Transverse colon (tissue), 4 donors: ENCODE results near the gene CYB561D2. TPM values are rescaled to one million over a fixed set of nuclear protein-coding genes. Genes with fewer than 3 reads are reported as not detected.

Experiments
- DNase-seq: peaks from one replicate; pipeline ENCODE4 v3.0.0-alpha.2; 2019
- H3K27ac ChIP-seq, 4 donors: fragments of 200-600 bp; sonication (generic); 2 replicates each; pipeline ENCODE4 v1.5.1; 2016 to 2018; ENCODE audit warnings: inconsistent platforms in 4 of 4
- H3K27me3 ChIP-seq: fragments of 200-600 bp; sonication (generic); 2 replicates; pipeline ENCODE4 v1.5.1; 2017; ENCODE audit warnings: inconsistent platforms
- H3K36me3 ChIP-seq, 4 donors: fragments of 200-600 bp; sonication (generic); 2 replicates each; pipeline ENCODE4 v1.5.1; 2017 to 2019; ENCODE audit warnings: inconsistent platforms in 4 of 4
- H3K4me1 ChIP-seq, 4 donors: fragments of 200-600 bp; sonication (generic); 2 replicates each; pipeline ENCODE4 v1.5.1; 2017 to 2020; ENCODE audit warnings: inconsistent platforms in 4 of 4
- H3K4me3 ChIP-seq, 4 donors: fragments of 200-600 bp; sonication (generic); 1 replicate in 1 of 4; 2 replicates in 3 of 4; pipeline versions ENCODE4 v1.5.1 to v1.6.1; 2017 to 2019; ENCODE audit warnings: inconsistent platforms in 4 of 4
- H3K9me3 ChIP-seq, 2 donors: fragments of 200-600 bp; sonication (generic); 2 replicates each; pipeline ENCODE4 v1.5.1; 2017 to 2019; ENCODE audit warnings: inconsistent platforms in 2 of 2
- CTCF ChIP-seq, 5 experiments: fragments of 200-600 bp in 3 of 5; fragments of 450-650 bp in 2 of 5; sonication (generic) in 3 of 5; IDR thresholded peaks; 1 replicate in 2 of 5; 2 replicates in 3 of 5; pipeline ENCODE4 v1.5.1; 2016 to 2017; ENCODE audit warnings: antibody characterized with exemption in 5 of 5, inconsistent platforms in 3 of 5, mild to moderate bottlenecking in 2 of 5, moderate library complexity in 1 of 5
- EP300 ChIP-seq: sonication (generic); formaldehyde crosslinking; IDR thresholded peaks from one replicate; pipeline ENCODE4 v1.6.1; 2017; ENCODE audit warnings: antibody characterized with exemption, low read depth
- POLR2A ChIP-seq: fragments of 450-650 bp; IDR thresholded peaks from one replicate; pipeline ENCODE4 v1.6.1; 2016; ENCODE audit warnings: antibody characterized with exemption, mild to moderate bottlenecking, moderate library complexity
- POLR2AphosphoS5 ChIP-seq, 3 donors: sonication (generic); formaldehyde crosslinking; IDR thresholded peaks; one replicate each; pipeline ENCODE4 v1.6.1; 2016; ENCODE audit warnings: antibody characterized with exemption in 3 of 3
- WGBS, 2 donors: methylation state at CpG; one replicate each; pipeline ENCODE4 v1.1.5; 2018; ENCODE audit warnings: low coverage in 1 of 2; 5-methylcytosine and 5-hydroxymethylcytosine counted together
- in situ Hi-C, 4 donors: fragments of 200-750 bp; cut with MboI; loops; one replicate each; pipeline versions ENCODE4 v1.15.0 to v1.15.1; 2017; ENCODE audit warnings: low sequenced_read_pairs in 3 of 4, low pct_ligation_motif_present in 1 of 4, low pct_unique_long_range_greater_than_20kb in 1 of 4
- intact Hi-C: fragments of 100-400 bp; cut with DNase I; formaldehyde crosslinking; loops from one replicate; pipeline ENCODE4 v1.15.1; 2023; ENCODE audit warnings: low total_unique reads
- total RNA-seq, 4 donors: library from RNA; depleted of rRNA; stranded (reverse); fragments of >200 nt; gene quantifications; one replicate each; pipeline ENCODE4 v1.1.0, GENCODE V29; 2016

Gene CYB561D2
- total RNA-seq, 4 donors from 2014 or later, result 23.7 to 53.9 (median 35.6) TPM

DNA sequence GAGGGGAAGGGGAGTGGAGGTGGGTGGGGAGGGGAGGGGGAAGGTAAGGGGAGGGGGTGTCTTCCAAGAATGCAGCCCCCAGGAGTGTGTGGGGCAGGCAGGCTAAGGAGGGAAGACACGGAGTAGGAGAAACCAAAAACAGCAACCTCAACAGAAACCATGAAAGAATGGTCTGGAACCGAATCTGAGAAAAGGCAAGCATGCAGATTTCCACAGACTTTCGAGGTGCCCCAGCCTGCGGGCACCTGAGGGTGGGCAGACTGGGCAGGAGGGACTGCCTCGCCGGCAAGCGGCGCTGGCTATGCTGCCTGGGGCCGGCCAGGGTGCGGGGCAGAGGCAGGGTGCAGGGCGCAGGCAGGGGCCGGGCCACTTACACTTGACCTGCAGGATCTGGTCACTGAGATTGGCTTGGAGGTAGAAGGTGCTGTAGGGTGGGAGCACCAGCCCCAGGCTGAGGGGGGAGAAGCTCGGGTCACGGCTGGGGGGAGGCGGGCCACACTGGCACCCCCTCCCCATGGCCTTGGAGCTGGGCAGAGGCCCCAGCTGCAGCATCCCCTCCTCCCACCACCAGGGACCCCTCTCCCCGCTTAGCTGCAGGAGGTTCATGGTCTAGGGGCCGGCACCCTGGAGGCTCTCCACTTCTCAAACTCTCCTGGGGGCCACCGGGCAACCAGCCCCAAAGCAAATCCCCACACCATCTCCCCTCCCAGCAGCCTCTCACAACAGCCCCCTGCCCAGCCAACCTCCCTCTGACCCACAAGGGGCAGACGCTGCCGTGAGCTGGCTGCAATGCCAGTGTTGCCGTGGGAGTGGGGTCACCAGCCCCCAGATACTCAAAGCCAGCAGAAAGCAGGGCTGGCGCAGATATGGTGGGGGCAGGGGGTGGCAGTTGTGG lies 23.9 kb downstream of the CYB561D2 start:
- Histone ChIP-seq H3K27me3 (peaks cover 4% of the 10 kb centered on the region), H3K27ac (no peak overlapping the region), H3K9me3 (no peaks in the 10 kb centered on the region), H3K4me1 (peaks cover 0 to 9% (median 0%) of the 10 kb centered on the region in 4 donors), H3K4me3 (no peak overlapping the region), H3K36me3 (no peaks in the 10 kb centered on the region)
- in situ Hi-C loops, result loop anchor here in 1 of 4 donors (25.0 kb wide), 1 partner anchor 188 kb away; the partner anchor contains the start of genes C3orf18 and HEMK1
- DNase-seq, result no peak
- TF ChIP-seq CTCF (IDR thresholded peaks at IDR 0.05) (no peak), EP300 (no peak), POLR2A (no peak), POLR2AphosphoS5 (IDR thresholded peaks at IDR 0.05) (no peak)
- intact Hi-C loops, result loop anchor here (10.0 kb wide), 1 partner anchor 170 kb away; no protein-coding TSS in a partner anchor
- WGBS, 2 donors, result 73 to 75% methylated on average over 2 to 20 of the region's 22 CpGs

GRCh38 chr3:50375258-50375931 lies 24.7 kb downstream of the CYB561D2 start:
- peaks cover 0 to 9% (median 0%) of the 10 kb centered on the region in 4 donors for H3K4me1 ChIP-seq
- no peak for TF ChIP-seq POLR2A
- no peak for TF ChIP-seq CTCF (IDR thresholded peaks at IDR 0.05)
- no peak for TF ChIP-seq EP300
- no peak for TF ChIP-seq POLR2AphosphoS5 (IDR thresholded peaks at IDR 0.05)
- H3K4me3 ChIP-seq, result no peak overlapping the region
- in situ Hi-C loops, result no loop called here
- DNase-seq, result no peak
- intact Hi-C loops, result loop anchor here (10.0 kb wide), 1 partner anchor 169 kb away; no protein-coding TSS in a partner anchor
- no peaks in the 10 kb centered on the region for H3K36me3 ChIP-seq
- H3K27ac ChIP-seq, result no peak overlapping the region
- WGBS, 2 donors, result 71% methylated on average over 7 of the region's 7 CpGs; no CpG with 5 or more reads in 1 of the 2 donors
- H3K9me3 ChIP-seq, result no peaks in the 10 kb centered on the region
- peaks cover 4% of the 10 kb centered on the region for H3K27me3 ChIP-seq

DNA sequence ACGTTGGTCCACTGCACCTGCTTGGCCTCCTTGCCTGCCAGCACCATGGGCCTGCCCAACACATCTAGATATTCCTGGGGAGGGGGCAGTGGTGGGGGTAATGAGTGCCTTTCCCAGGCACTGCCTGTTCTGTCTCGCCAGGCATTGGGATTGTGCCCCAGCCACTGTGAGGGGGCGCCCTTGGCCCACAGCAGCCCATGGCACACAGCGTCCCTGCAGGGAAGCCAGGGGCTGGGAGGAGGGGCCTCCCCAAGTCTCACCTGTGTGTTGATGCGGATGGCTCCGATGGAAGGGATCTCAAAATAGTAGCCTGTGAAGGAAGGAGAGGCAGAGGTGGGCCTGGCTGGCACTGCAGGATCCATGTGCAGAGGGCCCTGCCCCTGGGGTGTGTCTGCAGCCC lies 27.4 kb downstream of the CYB561D2 start:
- no peak for DNase-seq
- Histone ChIP-seq H3K27me3 (no peaks in the 10 kb centered on the region), H3K4me3 (no peak overlapping the region), H3K4me1 (no peaks in the 10 kb centered on the region), H3K27ac (no peak overlapping the region), H3K9me3 (no peaks in the 10 kb centered on the region), H3K36me3 (no peaks in the 10 kb centered on the region)
- TF ChIP-seq POLR2AphosphoS5 (IDR thresholded peaks at IDR 0.05), result no peak
- TF ChIP-seq CTCF (IDR thresholded peaks at IDR 0.05), result no peak
- intact Hi-C loops, result loop anchor here (10.0 kb wide), 1 partner anchor 167 kb away; no protein-coding TSS in a partner anchor
- 74% methylated on average over 5 of the region's 6 CpGs; no CpG with 5 or more reads in 1 of the 2 donors for WGBS, 2 donors
- in situ Hi-C loops, result no loop called here

DNA sequence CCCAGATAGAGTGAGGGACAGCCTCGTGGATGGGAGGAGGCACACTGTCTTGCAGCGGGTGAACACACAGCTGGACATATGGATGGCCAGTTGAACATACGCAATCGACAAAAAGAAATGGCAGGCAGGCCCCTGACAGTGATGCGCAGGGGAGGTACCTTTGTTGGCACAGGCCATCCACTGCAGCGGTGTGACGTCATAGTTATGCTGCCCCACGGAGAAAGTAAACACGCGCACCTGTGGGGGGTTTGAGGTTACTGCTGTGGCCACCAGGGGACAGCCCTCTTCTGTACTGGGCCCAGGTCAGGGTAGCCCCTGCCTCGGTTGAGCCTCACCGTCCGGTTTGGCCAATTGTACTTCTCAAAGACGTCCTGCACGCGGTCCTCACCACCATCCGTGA lies 28.1 kb downstream of the CYB561D2 start:
- no peak overlapping the region for H3K27ac ChIP-seq
- H3K4me1 ChIP-seq, result no peaks in the 10 kb centered on the region
- TF ChIP-seq EP300, result no peak
- no peak for TF ChIP-seq POLR2AphosphoS5 (IDR thresholded peaks at IDR 0.05)
- no peak for TF ChIP-seq CTCF (IDR thresholded peaks at IDR 0.05)
- TF ChIP-seq POLR2A, result no peak
- no peaks in the 10 kb centered on the region for H3K27me3 ChIP-seq
- intact Hi-C loops, result loop anchor here (10.0 kb wide), 1 partner anchor 166 kb away; no protein-coding TSS in a partner anchor
- WGBS, 2 donors, result 60 to 88% methylated on average over 1 to 17 of the region's 17 CpGs
- no peaks in the 10 kb centered on the region for H3K9me3 ChIP-seq
- DNase-seq, result no peak
- no peak overlapping the region for H3K4me3 ChIP-seq
- no peaks in the 10 kb centered on the region for H3K36me3 ChIP-seq
- in situ Hi-C loops, result no loop called here
